OCI-LY7 (cell line): Measurements from ENCODE around the gene GRID1. TPM values are rescaled to one million over a fixed set of nuclear protein-coding genes. Genes with fewer than 3 reads are reported as not detected.

Source experiments
- BruUV-seq: library from RNA; stranded (reverse); fragments of 400-500 nt; replicated peaks from 2 replicates; lab custom pipeline; 2021; lab: Mats Ljungman, UMichigan
- CTCF ChIA-PET: fragments of 300-600 bp; sonication (Branson Sonifier 250); formaldehyde crosslinking; loops from one replicate; lab custom pipeline; 2022; ENCODE audit warnings: antibody characterized with exemption; ENCODE audit not compliant: unreplicated experiment; lab: Charles Lee
- POLR2A ChIA-PET: fragments of 300-600 bp; sonication (Branson Sonifier 250); formaldehyde crosslinking; loops from one replicate; lab custom pipeline; 2022; ENCODE audit warnings: antibody characterized with exemption; lab: Charles Lee
- DNase-seq: peaks from one replicate; pipeline ENCODE4 v3.0.0-alpha.2; 2015; ENCODE audit warnings: low spot score
- H2AFZ ChIP-seq: fragments of 200-600 bp; sonication (generic), shearing (Covaris generic); 2 replicates; pipeline ENCODE4 v1.6.1; 2014; ENCODE audit warnings: mild to moderate bottlenecking, antibody characterized with exemption, low read length, moderate library complexity
- H3K27ac ChIP-seq: fragments of 200-600 bp; sonication (generic); 2 replicates; pipeline ENCODE4 v1.5.1; 2014; ENCODE audit warnings: mixed run types, low read depth, mild to moderate bottlenecking, moderate library complexity, low read length, inconsistent platforms; ENCODE audit not compliant: poor library complexity, severe bottlenecking
- H3K36me3 ChIP-seq: fragments of 200-600 bp; sonication (generic); 2 replicates; pipeline ENCODE4 v1.6.1; 2014; ENCODE audit warnings: mild to moderate bottlenecking, antibody characterized with exemption, low read length, moderate library complexity, mixed read lengths; ENCODE audit not compliant: insufficient read depth
- H3K4me1 ChIP-seq: fragments of 200-600 bp; sonication (generic); 2 replicates; pipeline ENCODE4 v1.5.1; 2014; ENCODE audit warnings: mild to moderate bottlenecking, low read length; ENCODE audit not compliant: insufficient read depth, poor library complexity, severe bottlenecking
- H3K4me2 ChIP-seq: fragments of 200-600 bp; sonication (generic); 2 replicates; pipeline ENCODE4 v1.6.1; 2014; ENCODE audit warnings: mild to moderate bottlenecking, low read length
- H3K4me3 ChIP-seq: fragments of 200-600 bp; sonication (generic); 2 replicates; pipeline ENCODE4 v1.5.1; 2014; ENCODE audit warnings: mild to moderate bottlenecking, low read depth, low read length; ENCODE audit not compliant: poor library complexity, severe bottlenecking
- H3K79me2 ChIP-seq: fragments of 200-600 bp; sonication (generic); 2 replicates; pipeline ENCODE4 v1.6.1; 2016; ENCODE audit warnings: low read depth, mild to moderate bottlenecking, low read length, moderate library complexity, mixed read lengths; ENCODE audit not compliant: insufficient read depth
- H3K9me2 ChIP-seq: fragments of 200-600 bp; sonication (generic); 2 replicates; pipeline ENCODE4 v1.6.1; 2016; ENCODE audit warnings: mild to moderate bottlenecking, low read length, mixed read lengths; ENCODE audit not compliant: insufficient read depth
- H3K9me3 ChIP-seq: fragments of 200-600 bp; sonication (generic); 2 replicates; pipeline ENCODE4 v1.6.1; 2014; ENCODE audit warnings: mild to moderate bottlenecking, mixed run types, low read length, mixed read lengths
- H4K20me1 ChIP-seq: fragments of 200-600 bp; sonication (generic); 2 replicates; pipeline ENCODE4 v1.6.1; 2014; ENCODE audit warnings: mild to moderate bottlenecking, antibody characterized with exemption, low read length, moderate library complexity, mixed read lengths; ENCODE audit not compliant: insufficient read depth
- CTCF ChIP-seq: fragments of 200-600 bp; sonication (generic); conservative IDR thresholded peaks from 2 replicates; pipeline ENCODE4 v1.5.1; 2014; ENCODE audit warnings: mild to moderate bottlenecking, antibody characterized with exemption, low read length, moderate library complexity, mixed read lengths
- EZH2phosphoT487 ChIP-seq: fragments of 200-600 bp; sonication (generic); IDR thresholded peaks from 2 replicates; pipeline ENCODE4 v1.6.1; 2018; ENCODE audit warnings: low read depth, borderline replicate concordance, mild to moderate bottlenecking, mixed run types, antibody characterized with exemption, low read length, moderate library complexity, mixed read lengths
- intact Hi-C: fragments of 100-400 bp; cut with micrococcal nuclease; formaldehyde crosslinking; loops from one replicate; pipeline ENCODE4 v1.10.0; 2022; ENCODE audit not compliant: unreplicated experiment
- total RNA-seq, 2 experiments: library from RNA; depleted of rRNA in 1 of 2; stranded (reverse); fragments of >200 nt in 1 of 2; shearing (Covaris generic) in 1 of 2; gene quantifications; 2 replicates each; pipeline ENCODE4 v1.2.3, GENCODE V29; 2014 to 2022

Gene GRID1
- total RNA-seq, 2 experiments from 2014 or later = 1.6 to 3.7 TPM

- Histone ChIP-seq H3K27ac (no peak overlapping the region), H3K4me2 (no peak overlapping the region), H3K9me3 (no peaks in the 10 kb centered on the region), H3K79me2 (no peaks in the 10 kb centered on the region), H3K36me3 (no peaks in the 10 kb centered on the region), H3K9me2 (no peaks in the 10 kb centered on the region), H3K4me3 (no peak overlapping the region), H4K20me1 (no peaks in the 10 kb centered on the region), H2AFZ (no peak overlapping the region), H3K4me1 (no peaks in the 10 kb centered on the region)
- intact Hi-C loops = no loop called here
- ChIA-PET POLR2A (interaction anchor here (0.7 kb wide), 1 partner anchor 43 kb away, joined by 3 read pairs; no protein-coding TSS in a partner anchor), CTCF (interaction anchor here (0.6 kb wide), 1 partner anchor 27 kb away, joined by 13 read pairs; no protein-coding TSS in a partner anchor)
- no TSS peak for BruUV-seq
- TF ChIP-seq EZH2phosphoT487 (no peak), CTCF (no peak)
- no peak for DNase-seq
Measured at GRCh38 chr10:86253091-86254072, 113.2 kb downstream of the GRID1 start.

GRCh38 chr10:86252556-86252955 is 114.0 kb downstream of the GRID1 start:
- POLR2A ChIA-PET = interaction anchor here (0.7 kb wide), 1 partner anchor 44 kb away, joined by 3 read pairs; no protein-coding TSS in a partner anchor

More at GRCh38 chr10:86252556-86252955, 114.0 kb downstream of the GRID1 start:
- H3K4me1 ChIP-seq = no peaks in the 10 kb centered on the region
- BruUV-seq = no TSS peak
- H3K4me2 ChIP-seq = no peak overlapping the region
- no peaks in the 10 kb centered on the region for H3K79me2 ChIP-seq
- H3K36me3 ChIP-seq = no peaks in the 10 kb centered on the region
- no peak overlapping the region for H3K27ac ChIP-seq
- TF ChIP-seq CTCF = no peak
- TF ChIP-seq EZH2phosphoT487 = no peak
- H4K20me1 ChIP-seq = no peaks in the 10 kb centered on the region
- intact Hi-C loops = no loop called here
- no peak overlapping the region for H2AFZ ChIP-seq
- DNase-seq = no peak
- H3K9me2 ChIP-seq = no peaks in the 10 kb centered on the region
- CTCF ChIA-PET = no interaction called here
- no peak overlapping the region for H3K4me3 ChIP-seq
- H3K9me3 ChIP-seq = no peaks in the 10 kb centered on the region
